Body of pancreas (tissue), 4 donors: ENCODE data around the gene COL7A1. TPM values are rescaled to one million over a fixed set of nuclear protein-coding genes. Genes with fewer than 3 reads are reported as not detected.

ENCODE experiments used
- ATAC-seq: fragments of 150-250 bp; one replicate; pipeline ENCODE4 v1.9.1; 2016
- DNase-seq, 4 donors: peaks; one replicate each; pipeline ENCODE4 v3.0.0-alpha.2; 2019
- H3K27ac ChIP-seq, 4 donors: fragments of 200-600 bp; sonication (generic); 1 replicate in 3 of 4; 2 replicates in 1 of 4; pipeline versions ENCODE4 v1.5.1 to v1.6.1; 2016 to 2019; ENCODE audit warnings: mild to moderate bottlenecking in 1 of 4, mixed read lengths in 1 of 4, moderate library complexity in 1 of 4
- H3K27me3 ChIP-seq, 2 donors: fragments of 200-600 bp; sonication (generic); one replicate each; pipeline ENCODE4 v1.6.0; 2016; ENCODE audit warnings: mild to moderate bottlenecking in 1 of 2
- H3K36me3 ChIP-seq, 2 donors: fragments of 200-600 bp; sonication (generic); replicated peaks in 1 of 2; 2 replicates each; pipeline ENCODE4 v1.5.1; 2016; ENCODE audit warnings: low read depth in 2 of 2; ENCODE audit not compliant: insufficient read depth in 1 of 2
- H3K4me1 ChIP-seq: fragments of 200-600 bp; sonication (generic); one replicate; pipeline ENCODE4 v1.6.0; 2016
- H3K4me3 ChIP-seq, 2 donors: fragments of 200-600 bp; sonication (generic); 1 replicate in 1 of 2; 2 replicates in 1 of 2; pipeline ENCODE4 v1.5.1; 2016 to 2019
- H3K9me3 ChIP-seq, 3 donors: fragments of 200-600 bp; sonication (generic); 1 replicate in 2 of 3; 2 replicates in 1 of 3; pipeline ENCODE4 v1.5.1; 2016
- POLR2A ChIP-seq, 3 donors: fragments of 450-650 bp; IDR thresholded peaks; one replicate each; pipeline ENCODE4 v1.6.1; 2016; ENCODE audit warnings: antibody characterized with exemption in 3 of 3, mild to moderate bottlenecking in 2 of 3
- WGBS, 2 donors: methylation state at CpG; one replicate each; pipeline ENCODE4 v1.1.5; 2017; 5-methylcytosine and 5-hydroxymethylcytosine counted together
- intact Hi-C: fragments of 100-400 bp; cut with DNase I; formaldehyde crosslinking; loops from one replicate; pipeline ENCODE4 v1.15.1; 2023
- total RNA-seq, 2 donors: library from RNA; depleted of rRNA; stranded (reverse); fragments of >200 nt; gene quantifications; one replicate each; pipeline ENCODE4 v1.1.0, GENCODE V29; 2016
- TF ChIP-seq, protein P1 (sequence below), 7 experiments: fragments of 450-650 bp in 4 of 7; fragments of 200-600 bp in 3 of 7; sonication (generic) in 3 of 7; IDR thresholded peaks; one replicate each; pipeline ENCODE4 v1.5.1; 2016 to 2019; ENCODE audit warnings: antibody characterized with exemption in 7 of 7

The COL7A1 gene
- total RNA-seq, 2 donors from 2014 or later: 0.52 to 2.3 TPM

DNA sequence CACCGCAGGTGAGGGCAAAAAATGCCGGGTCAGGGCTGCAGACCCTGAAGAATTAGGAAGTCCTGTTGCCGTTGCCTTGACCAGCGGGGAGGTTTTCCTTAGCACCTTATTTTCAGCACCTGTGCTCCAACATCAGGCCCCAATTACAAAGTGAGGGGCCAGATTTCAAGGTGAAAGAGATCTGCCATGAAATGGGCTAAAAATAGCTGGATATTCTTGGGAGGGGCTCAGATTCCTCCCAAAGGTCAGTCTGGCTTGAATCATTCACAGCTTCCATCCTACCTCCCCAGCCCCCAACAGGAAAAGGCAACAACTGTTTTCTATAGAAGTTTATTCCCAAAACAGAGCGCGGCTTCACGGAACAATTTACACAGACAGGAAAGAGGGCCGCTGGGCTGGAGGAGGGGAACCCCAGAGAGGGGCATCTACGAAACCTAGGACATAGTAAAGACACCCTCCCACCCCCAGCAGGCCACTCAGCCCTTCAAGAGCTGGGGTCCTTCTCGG, 41.1 kb upstream of the COL7A1 start:
- peaks cover 19% of the 10 kb centered on the region for H3K4me1 ChIP-seq
- ATAC-seq (no peak), DNase-seq (no peak)
- H3K27me3 ChIP-seq: no peaks in the 10 kb centered on the region
- no peaks in the 10 kb centered on the region for H3K9me3 ChIP-seq
- peak overlapping the region in 3 of 4 donors; percentile 57 to 72 (median 67) for H3K27ac ChIP-seq
- H3K4me3 ChIP-seq: peak overlapping the region; percentile 30 to 44
- no peaks in the 10 kb centered on the region for H3K36me3 ChIP-seq
- WGBS, 2 donors: 39 to 48% methylated on average over 8 to 10 of the region's 10 CpGs
- no peak for TF ChIP-seq POLR2A (IDR thresholded peaks at IDR 0.05)
- TF ChIP-seq, protein P1, sequence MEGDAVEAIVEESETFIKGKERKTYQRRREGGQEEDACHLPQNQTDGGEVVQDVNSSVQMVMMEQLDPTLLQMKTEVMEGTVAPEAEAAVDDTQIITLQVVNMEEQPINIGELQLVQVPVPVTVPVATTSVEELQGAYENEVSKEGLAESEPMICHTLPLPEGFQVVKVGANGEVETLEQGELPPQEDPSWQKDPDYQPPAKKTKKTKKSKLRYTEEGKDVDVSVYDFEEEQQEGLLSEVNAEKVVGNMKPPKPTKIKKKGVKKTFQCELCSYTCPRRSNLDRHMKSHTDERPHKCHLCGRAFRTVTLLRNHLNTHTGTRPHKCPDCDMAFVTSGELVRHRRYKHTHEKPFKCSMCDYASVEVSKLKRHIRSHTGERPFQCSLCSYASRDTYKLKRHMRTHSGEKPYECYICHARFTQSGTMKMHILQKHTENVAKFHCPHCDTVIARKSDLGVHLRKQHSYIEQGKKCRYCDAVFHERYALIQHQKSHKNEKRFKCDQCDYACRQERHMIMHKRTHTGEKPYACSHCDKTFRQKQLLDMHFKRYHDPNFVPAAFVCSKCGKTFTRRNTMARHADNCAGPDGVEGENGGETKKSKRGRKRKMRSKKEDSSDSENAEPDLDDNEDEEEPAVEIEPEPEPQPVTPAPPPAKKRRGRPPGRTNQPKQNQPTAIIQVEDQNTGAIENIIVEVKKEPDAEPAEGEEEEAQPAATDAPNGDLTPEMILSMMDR (IDR thresholded peaks at IDR 0.05): no peak
- intact Hi-C loops: no loop called here

DNA sequence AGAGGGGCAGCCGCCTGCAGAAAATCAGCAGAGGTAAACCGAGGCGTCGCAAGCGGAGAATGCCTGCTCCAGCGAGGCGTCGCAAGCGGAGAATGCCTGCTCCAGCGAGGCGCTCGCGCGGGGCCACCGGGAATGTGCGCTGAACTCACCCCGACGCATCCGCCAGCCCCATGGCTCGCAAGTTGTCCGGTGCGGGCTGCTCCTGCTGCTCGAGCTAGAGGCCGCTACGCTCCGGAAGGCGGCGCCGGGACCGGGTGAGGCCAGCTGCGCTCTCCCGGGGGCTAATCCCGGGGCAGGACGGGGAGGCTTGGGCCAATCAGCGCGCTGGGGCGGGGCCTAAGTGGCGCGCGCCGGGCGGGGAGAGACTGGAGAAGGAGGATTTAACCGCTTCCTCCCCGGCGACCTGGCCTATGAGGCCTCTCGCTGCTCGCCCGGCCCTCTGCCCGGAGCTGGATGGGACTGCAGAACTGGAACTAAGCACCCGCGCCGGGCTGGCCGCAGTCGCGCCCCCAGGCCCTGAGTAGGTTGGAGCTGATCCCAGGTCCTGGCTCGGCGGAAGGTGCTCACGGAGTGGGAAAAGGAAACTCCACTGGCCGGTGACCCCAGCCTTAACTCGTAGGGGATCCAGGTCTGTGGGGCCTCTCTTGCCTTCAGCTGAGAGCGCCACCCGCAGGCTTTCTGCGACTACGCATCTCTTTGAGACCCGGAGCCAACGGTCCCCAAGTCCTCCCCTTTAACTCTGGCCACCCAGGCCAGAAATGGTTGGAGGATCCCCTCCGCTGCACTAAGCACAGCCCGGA, 40.3 kb upstream of the COL7A1 start, which contains the start of gene SLC26A6:
SLC26A6 (minus strand) TSS at position 240 of the 800 bp plus-strand sequence; CDS start at position 172, 68 bp downstream.
- H3K36me3 ChIP-seq: no peaks in the 10 kb centered on the region
- peaks cover 19% of the 10 kb centered on the region for H3K4me1 ChIP-seq
- 0% methylated on average over 68 of the region's 68 CpGs; no CpG with 5 or more reads in 1 of the 2 donors for WGBS, 2 donors
- intact Hi-C loops: no loop called here
- peak; percentile 96 to 97 (median 97) for DNase-seq
- peak; percentile 99 for ATAC-seq
- H3K9me3 ChIP-seq: no peaks in the 10 kb centered on the region
- H3K27ac ChIP-seq: peak within 1 kb of the TSS; percentile 37 to 72 (median 62)
- H3K27me3 ChIP-seq: no peaks in the 10 kb centered on the region
- peak within 1 kb of the TSS; percentile 80 to 88 for H3K4me3 ChIP-seq
- TF ChIP-seq POLR2A (IDR thresholded peaks at IDR 0.05): peak; percentile 50 to 77 (median 77)
- TF ChIP-seq, protein P1 (IDR thresholded peaks at IDR 0.05): peak; percentile 14 to 64 (median 39)

DNA sequence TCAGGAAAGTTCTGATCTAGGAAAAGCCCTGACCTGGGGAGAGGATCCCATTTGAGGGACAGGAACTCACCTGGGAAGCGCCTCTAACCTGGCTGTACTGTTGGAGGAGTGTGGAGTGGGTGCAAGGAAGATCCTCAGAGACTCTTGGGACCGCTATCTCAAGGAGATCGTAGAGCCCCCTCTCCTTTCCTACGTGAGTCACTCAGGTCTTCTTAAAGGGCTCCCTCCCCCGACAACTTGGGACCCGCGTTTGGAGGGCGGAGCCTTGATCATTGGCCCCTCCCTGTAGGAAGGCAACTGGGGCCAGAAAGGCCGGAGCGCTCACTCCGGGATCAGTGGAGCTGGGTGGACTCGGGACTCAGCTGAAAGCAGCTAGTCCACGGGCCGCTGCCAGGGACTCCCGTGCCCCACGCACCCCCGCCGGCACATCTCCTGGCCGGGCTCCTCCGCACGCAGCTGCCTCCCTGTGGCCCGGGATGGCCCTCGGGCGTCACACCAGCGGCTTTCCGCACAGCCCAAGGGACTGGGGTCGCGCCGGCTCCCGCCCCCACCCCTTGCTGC, 39.6 kb upstream of the COL7A1 start:
- no peak for TF ChIP-seq POLR2A (IDR thresholded peaks at IDR 0.05)
- TF ChIP-seq, protein P1 (IDR thresholded peaks at IDR 0.05): no peak
- peaks cover 19% of the 10 kb centered on the region for H3K4me1 ChIP-seq
- WGBS, 2 donors: 4 to 43% methylated on average over 2 to 29 of the region's 30 CpGs
- H3K9me3 ChIP-seq: no peaks in the 10 kb centered on the region
- DNase-seq (peak; percentile 48 to 60 (median 50)), ATAC-seq (peak; percentile 8)
- intact Hi-C loops: no loop called here
- peak overlapping the region; percentile 80 to 88 for H3K4me3 ChIP-seq
- no peaks in the 10 kb centered on the region for H3K27me3 ChIP-seq
- H3K36me3 ChIP-seq: no peaks in the 10 kb centered on the region
- peak overlapping the region; percentile 37 to 72 (median 62) for H3K27ac ChIP-seq

DNA sequence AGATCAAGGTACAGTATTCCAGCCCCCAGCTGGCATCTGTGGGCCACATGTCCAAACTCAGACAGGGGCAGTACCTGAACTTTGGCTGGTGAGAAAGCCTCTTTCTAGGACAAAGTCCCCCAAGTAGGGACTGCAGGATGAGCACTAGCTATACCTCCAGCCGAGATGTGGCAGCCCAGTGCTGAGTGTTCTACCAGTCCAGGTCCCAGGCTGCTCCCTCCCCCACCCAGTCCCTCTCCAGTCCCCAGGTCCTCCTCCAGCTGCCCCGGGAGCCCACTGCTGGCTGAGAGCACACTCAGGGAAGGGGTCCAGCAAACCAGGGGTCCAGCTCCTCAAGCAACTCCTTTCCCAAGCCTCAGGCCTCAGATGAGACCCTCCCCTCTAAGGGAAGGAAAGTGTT, 38.6 kb upstream of the COL7A1 start:
- intact Hi-C loops: no loop called here
- no peaks in the 10 kb centered on the region for H3K36me3 ChIP-seq
- 93 to 100% methylated on average over 2 of the region's 2 CpGs for WGBS, 2 donors
- peaks cover 19% of the 10 kb centered on the region for H3K4me1 ChIP-seq
- no peaks in the 10 kb centered on the region for H3K27me3 ChIP-seq
- no peak for TF ChIP-seq POLR2A (IDR thresholded peaks at IDR 0.05)
- DNase-seq: no peak
- no peak overlapping the region for H3K27ac ChIP-seq
- no peaks in the 10 kb centered on the region for H3K9me3 ChIP-seq
- H3K4me3 ChIP-seq: no peak overlapping the region
- no peak for ATAC-seq

DNA sequence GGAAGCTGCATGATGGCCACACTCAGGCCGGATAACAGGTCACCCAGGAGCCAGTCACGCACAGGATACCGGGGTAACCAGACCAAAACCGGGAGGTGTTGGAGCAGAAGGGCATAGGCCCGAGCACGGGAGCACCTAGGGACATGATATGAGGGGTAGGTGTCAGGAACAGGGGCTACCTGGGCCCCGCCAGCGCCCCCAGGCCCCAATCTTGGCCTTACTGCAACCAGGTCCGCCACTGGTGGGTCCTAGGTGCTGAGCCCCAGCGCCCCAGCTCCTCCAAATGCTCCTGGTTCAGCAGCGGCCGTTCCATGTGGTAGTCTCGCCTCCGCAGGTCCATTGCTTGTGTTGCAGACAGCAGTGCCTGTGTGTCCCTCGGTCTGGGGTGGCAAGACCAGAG, 38.1 kb upstream of the COL7A1 start:
- H3K4me1 ChIP-seq: peaks cover 19% of the 10 kb centered on the region
- H3K36me3 ChIP-seq: no peaks in the 10 kb centered on the region
- TF ChIP-seq, protein P1 (IDR thresholded peaks at IDR 0.05): no peak
- no peak for TF ChIP-seq POLR2A (IDR thresholded peaks at IDR 0.05)
- 88 to 95% methylated on average over 10 to 15 of the region's 15 CpGs for WGBS, 2 donors
- DNase-seq: no peak
- no peak for ATAC-seq
- H3K27ac ChIP-seq: no peak overlapping the region
- no peaks in the 10 kb centered on the region for H3K9me3 ChIP-seq
- H3K27me3 ChIP-seq: no peaks in the 10 kb centered on the region
- no peak overlapping the region for H3K4me3 ChIP-seq
- intact Hi-C loops: no loop called here
